Right kidney (tissue), 1 donor: Measurements from ENCODE around the gene CDKN2B.
A peak's percentile ranks its signal among the peaks of the same experiment; 100 is the strongest.

ENCODE experiments used
- DNase-seq: peaks from one replicate; pipeline ENCODE4 v3.0.0-alpha.2; 2016

The CDKN2B gene

DNA sequence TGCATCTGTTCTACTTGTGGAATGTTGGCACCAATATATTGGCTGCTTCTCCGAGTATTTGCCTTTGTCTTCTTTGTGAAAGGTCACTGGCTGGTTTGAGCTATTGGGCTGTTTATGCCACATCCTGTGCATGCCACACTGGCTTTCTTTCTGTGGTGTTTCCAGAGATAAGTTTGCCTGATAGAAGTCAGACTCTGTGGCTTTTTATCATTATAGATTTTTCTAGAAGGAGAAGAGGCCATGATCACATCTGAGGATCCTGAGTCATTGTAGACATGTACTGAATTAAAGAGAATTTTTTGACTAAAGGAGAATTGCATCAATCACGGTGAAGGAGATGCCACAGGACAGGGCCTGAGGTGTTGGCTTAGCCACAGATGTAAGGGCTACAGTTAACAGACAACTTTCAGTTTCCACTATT is 26.5 kb upstream of the CDKN2B start:
- no peak for DNase-seq

DNA sequence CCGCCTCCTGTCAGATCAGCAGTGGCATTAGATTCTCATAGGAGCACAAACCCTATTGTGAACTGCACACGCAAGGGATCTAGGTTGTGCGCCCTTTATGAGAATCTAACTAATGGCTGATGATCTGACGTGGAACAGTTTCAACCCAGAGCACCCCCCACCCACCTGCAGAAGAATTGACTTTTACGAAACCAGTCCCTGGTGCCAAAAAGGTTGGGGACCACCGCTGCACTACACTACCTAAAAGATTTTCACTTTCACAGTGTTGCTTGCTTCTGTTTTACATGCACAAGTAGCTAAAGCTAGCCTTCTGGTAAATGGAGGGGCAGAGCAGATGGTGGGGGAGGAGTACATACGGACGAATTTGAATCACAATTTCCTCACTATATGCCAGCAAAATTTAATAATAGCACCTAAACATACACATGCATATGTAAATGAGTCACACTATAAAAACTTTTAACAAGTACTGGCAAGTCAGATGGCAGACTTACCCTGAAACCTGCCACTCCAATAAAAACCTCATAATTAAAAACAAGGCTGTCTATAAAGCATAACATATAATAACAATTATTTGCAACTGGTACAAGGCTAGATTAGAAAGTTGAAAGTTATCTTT is 24.0 kb upstream of the CDKN2B start:
- DNase-seq = no peak

DNA sequence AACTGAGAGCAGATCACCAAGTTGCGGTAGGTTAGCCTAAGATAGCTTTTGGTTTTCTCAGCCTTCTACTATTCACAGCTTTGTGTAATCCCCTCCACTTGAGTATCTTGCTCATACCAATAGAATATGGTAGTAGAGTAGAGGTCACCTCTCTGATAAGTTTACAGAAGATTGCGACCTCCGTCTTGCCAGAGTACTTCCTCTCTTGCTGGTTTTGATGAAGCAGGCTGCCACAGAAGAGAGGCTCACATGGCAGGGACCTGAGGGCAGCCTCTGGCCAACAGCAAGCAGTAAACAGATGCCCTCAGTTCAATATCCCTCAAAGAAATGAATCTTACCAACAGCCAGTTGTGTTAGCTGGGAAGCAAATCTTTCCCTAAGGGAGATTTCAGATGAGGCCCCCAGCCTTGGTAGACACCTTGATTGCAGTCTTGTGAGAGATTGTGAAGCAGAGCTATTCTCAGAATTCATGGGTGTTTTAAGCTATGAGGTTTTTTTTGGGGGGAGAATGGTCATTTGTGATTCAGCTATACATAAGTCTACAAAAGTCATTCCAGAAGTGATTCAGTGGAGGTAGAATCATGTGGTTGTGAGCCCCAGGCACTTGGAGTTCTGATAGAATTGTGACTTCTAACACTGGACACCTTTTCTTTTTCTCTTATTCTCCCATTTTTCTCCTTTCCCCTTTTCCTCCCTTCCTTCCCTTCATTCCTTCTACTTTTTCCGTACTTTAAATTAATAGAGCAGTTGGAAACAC is 22.7 kb upstream of the CDKN2B start:
- no peak for DNase-seq

DNA sequence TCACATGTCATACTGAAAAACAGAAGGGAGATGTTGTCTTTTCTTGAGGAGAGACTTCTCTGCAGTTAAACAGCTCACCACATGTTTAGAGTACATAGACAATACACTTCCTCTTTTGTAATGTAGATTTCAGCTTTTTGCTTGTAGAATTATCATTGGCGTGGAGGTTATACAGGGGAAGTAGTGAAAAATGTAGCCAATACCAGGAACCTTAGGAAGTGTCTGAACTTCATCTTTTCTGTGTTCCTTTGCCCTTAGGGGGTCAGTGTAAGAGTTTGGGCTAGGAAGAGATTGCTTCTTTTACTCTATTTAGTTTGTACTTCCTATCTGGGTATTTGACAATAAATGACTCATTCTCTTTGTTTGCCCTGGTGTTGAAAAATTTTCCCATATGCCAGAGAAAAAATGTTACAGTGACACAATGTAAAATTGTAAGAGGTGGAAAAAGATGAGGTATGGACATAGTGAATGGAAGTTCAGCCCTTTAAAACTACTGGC is 21.0 kb upstream of the CDKN2B start:
- DNase-seq = no peak

DNA sequence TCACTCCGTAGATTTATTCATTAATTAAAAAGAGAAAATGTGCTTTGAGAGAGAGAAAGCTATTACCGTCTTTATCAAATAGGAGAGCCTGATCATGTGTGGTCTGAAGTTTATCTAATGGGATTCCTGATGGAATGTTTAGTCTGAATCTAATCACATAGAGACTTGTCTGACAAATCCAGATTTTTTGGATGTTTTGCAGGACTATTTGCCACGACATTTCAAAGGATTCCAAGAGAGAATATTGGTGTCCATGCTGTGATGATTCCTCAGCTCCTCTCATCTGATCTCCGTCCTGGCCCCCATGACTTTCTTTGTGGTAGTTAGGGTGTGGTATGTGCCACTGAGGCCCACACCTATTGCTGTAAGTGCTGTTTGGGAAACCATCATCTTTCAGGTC is 20.1 kb upstream of the CDKN2B start:
- no peak for DNase-seq

DNA sequence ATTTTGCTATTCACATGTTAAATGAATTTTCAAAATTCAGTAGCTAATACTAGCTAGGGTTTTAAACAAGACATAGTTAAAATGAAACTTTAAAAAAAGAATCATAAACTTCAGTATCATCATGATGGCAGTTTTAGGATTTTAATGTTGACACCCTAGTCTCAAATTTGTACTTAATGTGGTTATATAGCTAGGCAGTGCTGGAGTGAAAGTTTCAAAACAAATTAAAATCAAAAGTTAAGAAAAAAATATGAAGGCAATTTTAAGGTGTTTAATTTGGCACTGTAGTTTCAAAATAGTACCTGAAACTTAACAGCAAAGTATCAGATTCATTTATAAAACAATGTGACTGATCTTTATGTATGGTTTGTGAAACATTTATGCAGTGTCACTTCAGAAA is 19.3 kb upstream of the CDKN2B start:
- DNase-seq = no peak

DNA sequence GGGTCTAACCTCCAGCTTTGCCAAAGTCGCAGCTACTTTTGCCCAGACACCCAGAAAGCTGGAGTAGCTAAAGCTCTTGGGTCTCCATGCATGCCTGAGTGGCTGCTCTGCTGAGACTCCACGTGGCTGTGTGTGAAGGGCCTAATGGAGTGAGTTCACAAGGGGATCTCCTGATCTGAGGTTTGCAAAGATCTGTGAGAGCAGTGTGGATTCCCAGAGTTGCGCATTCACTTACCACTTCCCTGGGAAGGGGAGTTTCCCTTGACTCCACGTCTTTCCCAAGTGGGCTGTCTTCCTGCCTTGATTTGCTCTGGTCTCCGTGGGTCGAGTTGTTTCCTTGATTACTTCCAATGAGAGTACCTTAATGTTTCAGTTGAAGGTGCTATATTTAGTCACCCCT is 17.6 kb upstream of the CDKN2B start:
- no peak for DNase-seq

DNA sequence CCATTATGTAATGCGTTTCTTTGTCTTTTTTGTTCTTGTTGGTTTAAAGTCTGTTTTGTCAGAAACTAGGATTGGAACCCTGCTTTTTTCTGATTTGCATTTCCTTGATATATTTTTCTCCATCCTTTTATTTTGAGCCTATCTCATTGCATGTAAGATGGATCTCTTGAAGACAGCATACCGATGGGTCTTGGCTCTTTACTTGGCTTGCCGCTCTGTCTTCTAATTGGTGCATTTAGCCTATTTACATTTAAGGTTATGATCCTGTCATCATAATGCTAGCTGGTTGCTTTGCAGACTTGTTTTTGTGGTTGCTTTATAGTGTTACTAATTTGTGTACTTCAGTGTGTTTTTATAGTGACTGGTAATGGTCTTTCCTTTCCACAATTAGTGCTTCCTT is 13.3 kb upstream of the CDKN2B start:
- DNase-seq = no peak

DNA sequence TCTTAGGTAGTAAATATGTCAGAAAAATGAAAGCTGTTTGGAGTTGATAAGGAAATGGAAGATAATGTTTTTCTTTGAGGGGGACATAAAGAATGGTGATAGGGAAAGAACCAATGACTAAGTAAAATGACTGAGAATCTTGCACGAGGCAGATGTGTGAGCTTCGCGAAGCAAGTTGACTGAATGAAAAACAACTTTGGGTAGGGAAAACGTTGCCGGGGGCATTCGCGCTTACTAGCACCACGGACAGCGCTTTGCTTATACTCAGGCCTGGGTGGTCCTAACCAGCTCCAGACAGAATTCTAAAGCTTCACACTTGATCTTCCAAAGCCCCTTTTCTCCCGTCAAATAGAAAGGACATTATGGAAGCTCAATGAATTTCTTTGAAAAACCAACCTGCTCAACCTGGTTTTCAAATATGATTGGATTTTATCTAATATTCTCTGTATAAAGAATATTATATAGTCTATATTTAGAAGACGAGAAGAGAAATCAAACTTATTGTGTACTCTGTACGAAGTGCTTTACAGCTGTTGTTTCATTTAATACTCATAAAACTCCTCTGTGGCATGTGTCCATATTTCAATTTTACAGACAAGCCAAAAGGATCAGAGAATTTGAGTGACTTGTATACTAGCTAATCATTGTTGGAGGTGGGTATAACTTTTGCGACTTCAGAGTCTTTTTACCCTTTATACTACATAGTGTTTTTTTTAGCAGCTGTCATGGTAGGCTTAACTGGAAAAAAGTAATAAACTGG is 1.9 kb upstream of the CDKN2B start:
- no peak for DNase-seq

DNA sequence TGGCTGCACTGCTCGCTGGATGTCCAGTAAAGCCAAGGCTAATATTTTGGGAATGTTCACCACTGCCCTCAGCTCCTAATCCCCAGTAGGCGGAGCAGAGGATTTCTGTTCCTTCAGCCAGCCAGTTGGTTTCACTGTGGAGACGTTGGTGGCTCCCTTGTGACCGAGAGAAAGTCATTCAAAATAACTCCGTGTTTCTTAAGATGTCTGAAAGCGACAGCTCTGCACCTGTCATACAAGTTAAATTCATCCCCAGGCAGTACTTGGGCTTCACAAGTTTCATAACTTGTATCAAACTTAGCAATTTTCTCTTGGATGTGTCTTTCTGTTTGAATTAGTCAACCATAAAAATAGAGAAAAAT is 382 bp upstream of the CDKN2B start:
- DNase-seq = no peak

DNA sequence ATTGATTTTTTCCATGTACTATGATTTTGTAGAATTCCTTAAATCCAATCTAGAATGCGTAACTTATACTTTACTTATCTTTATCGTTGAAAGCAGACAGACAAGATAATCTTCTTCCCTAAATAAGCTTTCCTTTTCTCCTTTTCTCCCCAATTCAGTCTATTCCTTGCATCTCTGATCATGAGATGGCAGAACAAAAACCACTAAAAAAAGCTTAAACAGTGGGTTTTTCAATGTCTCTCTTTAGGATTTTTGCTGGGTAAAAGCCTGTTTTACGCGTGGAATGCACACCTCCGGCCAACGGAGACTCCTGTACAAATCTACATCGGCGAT is 755 bp downstream of the CDKN2B start:
- no peak for DNase-seq

DNA sequence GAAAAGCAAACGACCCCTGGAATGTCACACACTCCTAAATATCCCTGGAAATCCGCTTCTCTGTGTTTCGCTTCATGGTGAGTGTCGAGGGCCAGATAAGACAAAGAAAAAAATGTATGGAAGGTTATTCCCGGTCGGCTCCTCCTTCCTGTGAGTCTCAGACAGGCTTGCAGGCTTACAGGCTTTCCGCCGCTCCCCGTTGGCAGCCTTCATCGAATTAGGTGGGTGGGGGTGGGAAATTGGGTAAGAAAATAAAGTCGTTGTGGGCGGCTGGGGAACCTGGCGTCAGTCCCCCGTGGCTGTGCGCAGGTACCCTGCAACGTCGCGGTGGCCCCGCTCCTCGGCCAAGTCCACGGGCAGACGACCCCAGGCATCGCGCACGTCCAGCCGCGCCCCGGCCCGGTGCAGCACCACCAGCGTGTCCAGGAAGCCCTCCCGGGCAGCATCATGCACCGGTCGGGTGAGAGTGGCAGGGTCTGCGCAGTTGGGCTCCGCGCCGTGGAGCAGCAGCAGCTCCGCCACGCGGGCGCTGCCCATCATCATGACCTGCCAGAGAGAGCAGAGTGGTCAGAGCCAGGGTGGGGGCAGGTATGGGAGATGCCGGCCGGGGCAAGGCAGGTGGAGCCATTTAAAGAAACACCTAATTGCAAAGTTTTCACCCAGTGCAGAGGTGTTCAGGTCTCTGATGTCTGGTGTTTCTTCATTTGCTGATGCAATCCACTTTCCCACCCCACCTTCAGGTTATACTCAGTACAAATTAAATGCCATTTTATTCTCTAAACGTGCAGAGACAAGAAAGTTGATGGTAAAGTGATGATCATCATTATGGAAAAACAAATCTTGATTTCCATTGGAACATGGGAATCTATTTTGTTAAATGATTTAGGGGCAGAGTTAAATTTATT is 3.2 kb downstream of the CDKN2B start:
- DNase-seq = peak; percentile 34

DNA sequence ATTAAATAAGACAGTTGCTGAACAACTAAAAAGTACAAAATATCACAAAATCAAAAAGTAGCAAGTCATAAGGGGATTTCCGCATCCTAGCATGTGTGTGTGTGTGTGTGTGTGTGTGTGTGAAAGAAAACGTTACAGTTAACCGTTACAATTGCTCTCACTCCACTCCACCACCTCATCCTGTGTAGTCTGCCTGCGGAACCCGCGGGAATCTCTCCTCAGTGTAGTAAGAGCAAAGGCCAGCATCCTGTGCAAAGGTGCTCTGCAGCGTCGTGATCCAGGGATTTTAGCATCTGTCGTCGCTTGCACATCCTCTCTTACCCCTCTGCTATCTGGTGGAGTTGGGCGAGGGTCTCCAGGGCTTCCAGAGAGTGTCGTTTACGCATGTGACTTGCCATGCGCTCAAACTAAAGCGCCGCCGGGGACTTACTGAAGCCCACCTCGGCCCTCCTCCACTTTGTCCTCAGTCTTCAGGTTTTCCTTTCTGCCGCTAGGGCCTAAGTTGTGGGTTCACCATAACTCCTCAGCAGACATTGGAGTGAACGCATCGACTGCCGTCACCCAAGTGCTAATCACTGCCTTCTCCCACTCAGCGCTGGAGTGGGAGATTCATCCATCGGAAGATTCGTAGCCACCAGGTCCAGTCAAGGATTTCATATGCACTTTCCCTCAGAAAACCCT is 3.9 kb downstream of the CDKN2B start:
- peak; percentile 37 for DNase-seq

DNA sequence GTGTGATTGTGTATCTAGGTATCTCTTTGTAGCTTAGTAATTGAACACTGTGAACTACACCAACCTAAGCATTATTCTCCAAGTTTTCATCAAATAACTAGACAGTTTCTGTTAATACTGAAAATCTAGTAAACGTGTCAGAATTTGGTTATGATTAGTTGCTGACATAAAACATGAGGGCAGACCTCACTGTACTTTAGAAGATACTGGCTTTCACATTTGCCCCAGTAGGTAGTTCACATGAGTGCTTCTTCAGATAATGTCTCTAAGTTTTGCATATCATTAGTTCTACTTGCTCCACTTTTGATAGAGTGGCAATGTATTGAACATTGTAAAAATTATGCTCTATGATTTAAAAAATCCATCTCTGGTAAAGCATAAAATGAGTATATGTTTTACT is 7.1 kb downstream of the CDKN2B start:
- no peak for DNase-seq

DNA sequence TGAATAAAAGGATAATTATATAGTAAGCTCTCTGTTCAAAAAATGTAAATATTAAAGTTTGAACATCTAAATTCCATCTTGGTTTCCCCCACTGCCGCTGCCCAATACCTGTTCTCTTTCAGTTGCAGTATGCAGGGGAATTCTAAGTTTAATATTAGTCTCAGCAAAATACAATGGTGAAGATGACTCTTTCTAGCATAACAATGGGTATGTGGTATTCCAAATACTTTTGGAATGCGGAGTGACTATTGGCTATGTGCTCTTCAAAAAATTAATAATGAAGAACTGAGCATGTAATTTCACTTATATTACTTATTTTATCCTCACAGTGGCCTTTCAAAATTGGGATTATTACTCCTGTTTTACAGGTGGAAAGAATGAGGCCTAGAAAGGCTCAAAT is 11.1 kb downstream of the CDKN2B start:
- DNase-seq = no peak

DNA sequence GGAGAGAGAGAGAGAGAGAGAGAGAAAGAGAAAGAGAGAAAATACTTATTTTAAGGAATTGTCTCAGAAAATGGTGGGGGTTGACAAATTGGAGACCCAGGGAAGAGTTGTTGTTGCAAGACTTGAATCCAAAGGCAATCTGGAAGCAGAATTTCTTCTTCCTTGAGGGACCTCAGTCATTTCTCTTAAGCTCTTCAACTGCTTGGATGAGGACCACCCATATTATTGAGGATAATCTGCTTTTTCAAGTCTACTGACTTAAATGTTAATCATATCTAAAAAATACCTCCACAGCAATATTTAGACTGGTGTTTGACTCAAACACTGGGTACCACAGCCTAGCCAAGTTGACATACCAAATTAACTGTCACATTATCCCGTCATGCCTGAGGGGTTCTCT is 11.6 kb downstream of the CDKN2B start:
- no peak for DNase-seq

DNA sequence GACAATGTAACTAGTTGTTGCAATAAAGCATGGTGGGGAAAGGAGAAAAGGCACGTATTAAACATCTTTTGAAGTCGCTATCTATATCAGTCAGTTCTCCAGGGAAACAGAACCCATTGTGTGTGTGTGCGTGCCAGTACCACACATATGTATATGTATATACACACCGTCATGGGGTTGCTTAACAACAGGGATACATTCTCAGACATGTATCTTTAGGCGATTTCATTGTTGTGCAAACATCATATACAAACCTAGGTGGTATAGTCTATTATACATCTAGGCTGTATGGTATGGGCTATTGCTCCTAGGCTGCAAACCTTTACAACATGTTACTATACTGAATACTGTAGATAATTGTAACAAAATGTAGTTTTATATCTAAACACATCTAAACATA is 12.2 kb downstream of the CDKN2B start:
- no peak for DNase-seq

DNA sequence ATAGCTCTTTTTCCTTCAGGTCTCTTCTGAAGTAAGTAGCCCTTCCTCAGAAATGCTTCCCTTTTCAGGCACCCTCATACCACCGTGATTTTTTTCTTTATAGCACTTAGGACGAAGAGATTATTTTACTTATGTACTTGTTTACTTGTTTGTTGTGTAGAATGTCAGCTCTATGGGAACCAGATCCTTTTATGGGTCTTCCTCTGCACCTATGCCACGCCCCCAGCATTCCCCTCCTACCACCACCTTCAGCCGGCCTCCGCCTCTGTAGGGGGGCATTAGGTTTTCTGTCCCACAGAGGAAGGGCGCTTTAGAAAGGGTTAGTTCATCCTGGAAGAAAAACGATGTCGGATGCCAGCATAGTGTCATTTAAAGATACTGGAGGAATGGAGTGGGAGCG is 12.7 kb downstream of the CDKN2B start:
- DNase-seq = no peak

DNA sequence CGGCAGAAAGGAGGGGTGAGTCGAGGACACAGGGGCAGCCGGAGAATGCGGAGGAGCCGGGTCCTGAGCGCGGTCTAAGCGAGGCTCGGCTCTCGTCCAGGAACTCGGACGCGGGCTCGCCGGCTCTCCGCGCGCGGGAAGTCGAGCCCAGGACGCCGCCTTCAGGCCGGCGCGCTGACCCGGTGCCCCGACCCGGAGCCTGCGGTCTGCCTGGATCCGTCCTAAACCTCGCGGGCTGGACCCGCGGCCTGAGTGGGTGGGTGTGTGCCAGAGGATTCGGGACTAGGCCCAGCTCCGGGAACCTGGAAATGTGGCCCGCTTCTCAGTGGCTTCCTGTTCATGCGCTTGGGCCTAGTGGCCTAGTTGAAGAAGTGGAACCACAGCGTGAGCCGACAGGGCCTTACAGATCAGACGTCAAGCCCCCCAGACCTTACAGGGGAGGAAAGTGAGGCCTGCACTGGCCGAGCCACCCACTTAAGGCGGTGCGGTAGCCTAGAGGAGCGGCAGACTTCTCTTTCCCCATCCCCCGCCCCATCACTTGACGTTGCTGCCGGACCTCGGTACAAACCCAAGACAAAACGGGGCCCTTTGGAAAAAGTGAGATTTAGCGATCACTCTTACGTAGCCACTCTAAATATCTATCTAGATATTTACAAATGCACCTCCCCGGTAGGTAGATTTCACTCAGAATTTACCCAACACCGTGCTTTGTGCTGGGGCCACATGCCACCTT is 13.3 kb downstream of the CDKN2B start:
- DNase-seq = peak; percentile 65

DNA sequence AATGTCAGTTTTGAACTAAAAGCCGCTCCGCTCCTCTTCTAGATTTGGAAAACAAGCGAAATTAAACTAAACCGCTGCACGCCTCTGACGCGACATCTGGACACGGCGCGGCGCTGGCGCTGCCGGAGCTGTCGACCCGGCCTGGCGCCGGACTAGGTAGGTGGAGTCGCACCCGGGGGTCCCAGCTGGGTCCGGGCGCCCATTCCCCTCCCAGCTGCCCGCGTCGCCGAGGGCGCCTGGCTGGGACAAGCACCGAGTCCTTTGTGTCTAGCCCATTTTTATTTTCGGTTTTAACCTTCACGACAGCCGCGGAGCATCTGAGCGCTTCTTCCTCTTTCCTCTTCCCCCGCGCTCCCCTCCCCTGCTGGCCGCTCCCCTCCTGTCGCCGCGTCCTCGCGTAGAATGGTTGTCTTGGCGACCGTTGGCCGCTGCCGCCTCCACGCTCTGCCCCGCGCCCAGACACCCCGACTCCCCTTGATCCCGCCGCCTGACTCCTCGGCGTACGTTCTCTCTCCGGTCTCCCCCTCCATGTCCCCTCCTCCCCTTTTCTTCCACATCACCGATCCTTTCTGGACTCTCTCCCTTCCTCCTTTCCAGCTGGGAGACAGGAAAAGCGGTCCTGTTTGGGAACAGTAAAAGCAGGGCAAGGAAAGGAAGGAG is 14.0 kb downstream of the CDKN2B start:
- DNase-seq = peak; percentile 75

DNA sequence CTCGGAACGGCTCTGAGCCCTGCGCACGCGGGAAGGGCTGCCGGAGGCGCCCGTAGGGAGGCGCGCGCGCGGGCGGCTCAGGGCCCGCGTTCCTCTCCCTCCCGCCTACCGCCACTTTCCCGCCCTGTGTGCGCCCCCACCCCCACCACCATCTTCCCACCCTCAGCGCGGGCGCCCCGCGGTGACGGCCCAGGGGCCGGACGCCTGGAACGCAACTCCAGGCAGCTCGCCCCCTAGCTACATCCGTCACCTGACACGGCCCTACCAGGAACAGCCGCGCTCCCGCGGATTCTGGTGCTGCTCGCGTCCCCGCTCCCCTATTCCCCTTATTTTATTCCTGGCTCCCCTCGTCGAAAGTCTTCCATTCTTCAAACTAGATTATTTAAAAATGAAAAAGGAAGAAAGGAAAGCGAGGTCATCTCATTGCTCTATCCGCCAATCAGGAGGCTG is 14.5 kb downstream of the CDKN2B start, which contains the start of gene CDKN2B-AS1:
CDKN2B-AS1 (plus strand) TSS at position 236 of the 450 bp plus-strand sequence.
- DNase-seq = no peak
